CD4-positive, alpha-beta T cell treated with Interleukin-15 for 4 hours (primary cell): ENCODE measurements around the gene PSMD12.
"Not testable (repeated sequence)": the region's sequence is repeated elsewhere in the genome, so short reads cannot be mapped to it uniquely, and the experiment has no call there.

ENCODE experiments used
- DNase-seq: peaks from one replicate; pipeline ENCODE4 v3.0.0-alpha.2; 2020; ENCODE audit warnings: low spot score

PSMD12 gene

GRCh38 chr17:67366193-67367157, at the start of gene PSMD12:
Gene PSMD12 (minus strand): TSS chr17:67366577. CDS start chr17:67366519, 58 bp downstream.
- peak; percentile 94 for DNase-seq

GRCh38 chr17:67415291-67415690, 48.9 kb upstream of the PSMD12 start:
- DNase-seq, result no peak

- DNase-seq, result no peak
Measured at GRCh38 chr17:67414559-67414958, 48.2 kb upstream of the PSMD12 start.

- DNase-seq, result no peak
Measured at GRCh38 chr17:67414130-67414529, 47.8 kb upstream of the PSMD12 start.

- no peak for DNase-seq
Measured at GRCh38 chr17:67413388-67413787, 47.0 kb upstream of the PSMD12 start.

- no peak for DNase-seq
Measured at GRCh38 chr17:67412941-67413340, 46.6 kb upstream of the PSMD12 start.

GRCh38 chr17:67412032-67412431, 45.7 kb upstream of the PSMD12 start:
- DNase-seq, result no peak

GRCh38 chr17:67411397-67411796, 45.0 kb upstream of the PSMD12 start:
- no peak for DNase-seq

GRCh38 chr17:67408455-67408830, 42.1 kb upstream of the PSMD12 start:
- not testable (repeated sequence) for DNase-seq

GRCh38 chr17:67403483-67403882, 37.1 kb upstream of the PSMD12 start:
- no peak for DNase-seq

GRCh38 chr17:67403065-67403464, 36.7 kb upstream of the PSMD12 start:
- DNase-seq, result no peak

- DNase-seq, result no peak
Measured at GRCh38 chr17:67401598-67402504, 35.5 kb upstream of the PSMD12 start.

GRCh38 chr17:67401106-67401505, 34.7 kb upstream of the PSMD12 start:
- DNase-seq, result no peak

GRCh38 chr17:67400193-67400592, 33.8 kb upstream of the PSMD12 start:
- DNase-seq, result no peak

GRCh38 chr17:67399676-67400075, 33.3 kb upstream of the PSMD12 start:
- DNase-seq, result no peak

GRCh38 chr17:67393809-67394397, 27.5 kb upstream of the PSMD12 start:
- no peak for DNase-seq

- DNase-seq, result no peak
Measured at GRCh38 chr17:67392111-67392510, 25.7 kb upstream of the PSMD12 start.

- DNase-seq, result peak; percentile 77
Measured at GRCh38 chr17:67390646-67391361, 24.4 kb upstream of the PSMD12 start.

GRCh38 chr17:67390006-67390645, 23.7 kb upstream of the PSMD12 start:
- no peak for DNase-seq

GRCh38 chr17:67388986-67389385, 22.6 kb upstream of the PSMD12 start:
- DNase-seq, result no peak

GRCh38 chr17:67388536-67388935, 22.2 kb upstream of the PSMD12 start:
- not testable (repeated sequence) for DNase-seq
